PC-3 (cell line): ENCODE measurements around the gene CNPY4.

ENCODE experiments used
- EZH2 ChIP-seq: fragments of 300-600 bp; sonication (generic); IDR thresholded peaks from one replicate; pipeline ENCODE4 v1.6.1; 2017; ENCODE audit warnings: antibody characterized with exemption, mild to moderate bottlenecking, low read length; ENCODE audit not compliant: unreplicated experiment
- TF ChIP-seq, protein P1 (sequence below): fragments of 300-600 bp; sonication (generic); conservative IDR thresholded peaks from 2 replicates; pipeline ENCODE4 v1.5.1; 2017; ENCODE audit warnings: antibody characterized with exemption, low read depth, mild to moderate bottlenecking, low read length

DNA sequence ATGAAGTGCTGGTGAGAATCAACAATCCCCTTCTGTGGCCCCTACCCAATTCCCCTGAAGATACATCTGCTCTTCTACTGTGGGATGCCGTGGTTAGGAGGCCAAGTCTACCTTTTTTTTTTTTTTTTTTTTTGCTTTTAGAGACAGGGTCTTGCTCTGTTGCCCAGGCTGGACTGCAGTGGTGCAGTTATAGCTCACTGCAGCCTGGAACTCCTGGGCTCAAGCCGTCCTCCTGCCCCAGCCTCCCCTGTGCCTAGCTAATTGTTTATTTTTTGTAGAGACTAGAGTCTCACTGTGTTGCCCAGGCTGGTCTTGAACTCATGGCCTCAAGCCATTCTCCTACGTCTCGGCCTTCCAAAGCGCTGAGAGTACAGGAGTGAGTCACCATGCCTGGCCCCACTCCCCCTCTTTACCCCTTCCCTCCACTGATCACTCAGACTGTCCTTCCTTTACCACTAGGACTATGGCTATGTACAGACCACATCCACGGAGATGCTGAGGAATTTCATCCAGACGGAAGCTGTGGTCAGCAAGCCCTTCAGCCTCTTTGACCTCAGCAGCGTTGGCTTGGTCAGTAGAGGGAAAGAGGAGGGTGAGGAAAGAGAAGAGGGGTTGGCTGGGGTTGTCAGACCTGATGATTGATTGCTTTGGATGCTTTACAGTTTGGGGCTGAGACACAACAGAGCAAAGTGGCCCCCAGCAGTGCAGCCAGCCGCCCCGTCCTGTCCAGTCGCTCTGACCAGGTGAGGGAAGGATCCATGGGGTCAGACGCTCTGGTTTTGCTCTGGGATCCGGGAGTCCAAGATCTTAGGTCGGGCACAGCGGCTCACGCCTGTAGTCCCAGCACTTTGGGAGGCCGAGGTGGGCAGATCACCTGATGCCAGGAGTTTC lies 16.2 kb upstream of the CNPY4 start:
- TF ChIP-seq EZH2: no peak
- TF ChIP-seq, protein P1, sequence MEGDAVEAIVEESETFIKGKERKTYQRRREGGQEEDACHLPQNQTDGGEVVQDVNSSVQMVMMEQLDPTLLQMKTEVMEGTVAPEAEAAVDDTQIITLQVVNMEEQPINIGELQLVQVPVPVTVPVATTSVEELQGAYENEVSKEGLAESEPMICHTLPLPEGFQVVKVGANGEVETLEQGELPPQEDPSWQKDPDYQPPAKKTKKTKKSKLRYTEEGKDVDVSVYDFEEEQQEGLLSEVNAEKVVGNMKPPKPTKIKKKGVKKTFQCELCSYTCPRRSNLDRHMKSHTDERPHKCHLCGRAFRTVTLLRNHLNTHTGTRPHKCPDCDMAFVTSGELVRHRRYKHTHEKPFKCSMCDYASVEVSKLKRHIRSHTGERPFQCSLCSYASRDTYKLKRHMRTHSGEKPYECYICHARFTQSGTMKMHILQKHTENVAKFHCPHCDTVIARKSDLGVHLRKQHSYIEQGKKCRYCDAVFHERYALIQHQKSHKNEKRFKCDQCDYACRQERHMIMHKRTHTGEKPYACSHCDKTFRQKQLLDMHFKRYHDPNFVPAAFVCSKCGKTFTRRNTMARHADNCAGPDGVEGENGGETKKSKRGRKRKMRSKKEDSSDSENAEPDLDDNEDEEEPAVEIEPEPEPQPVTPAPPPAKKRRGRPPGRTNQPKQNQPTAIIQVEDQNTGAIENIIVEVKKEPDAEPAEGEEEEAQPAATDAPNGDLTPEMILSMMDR: no peak
